IMR-90 (cell line): ENCODE data around the gene PJA2. TPM values are rescaled to one million over a fixed set of nuclear protein-coding genes. Genes with fewer than 3 reads are reported as not detected.

Source experiments
- ATAC-seq: fragments of 200-7000 bp; cut with Tn5 transposase; 2 replicates; pipeline ENCODE4 v1.9.1; 2020; ENCODE audit warnings: low read depth, mild to moderate bottlenecking, moderate library complexity
- BruUV-seq: library from RNA; stranded (reverse); fragments of 400-500 nt; replicated peaks from 2 replicates; lab custom pipeline; 2021; lab: Mats Ljungman, UMichigan
- CTCF ChIA-PET: fragments of 300-600 bp; formaldehyde crosslinking; extraction: SDS; loops from one replicate; lab custom pipeline; 2021; ENCODE audit warnings: antibody characterized with exemption; lab: Yijun Ruan, JAX
- POLR2A ChIA-PET: fragments of 300-600 bp; sonication (Branson Sonifier 250); formaldehyde crosslinking; loops from one replicate; lab custom pipeline; 2022; ENCODE audit warnings: antibody characterized with exemption; ENCODE audit not compliant: unreplicated experiment; lab: Charles Lee
- DNase-seq: peaks from one replicate; pipeline ENCODE4 v3.0.0; 2013
- H2AFZ ChIP-seq: replicated peaks from 2 replicates; pipeline ENCODE3; 2013; ENCODE audit warnings: low read length, mild to moderate bottlenecking; ENCODE audit not compliant: poor library complexity
- H2AK5ac ChIP-seq: 2 replicates; pipeline ENCODE4 v1.6.1; 2013; ENCODE audit warnings: low read depth, low read length, inconsistent platforms
- H2AK9ac ChIP-seq: replicated peaks from 2 replicates; pipeline ENCODE3; 2013; ENCODE audit warnings: mild to moderate bottlenecking, low read depth, low read length, moderate library complexity; ENCODE audit not compliant: poor library complexity
- H2BK120ac ChIP-seq: 2 replicates; pipeline ENCODE4 v1.6.1; 2013; ENCODE audit warnings: low read depth, low read length, inconsistent platforms
- H2BK15ac ChIP-seq: 3 replicates; pipeline ENCODE4 v1.6.1; 2013; ENCODE audit warnings: low read depth, low read length, inconsistent platforms
- H2BK20ac ChIP-seq: 2 replicates; pipeline ENCODE4 v1.6.1; 2013; ENCODE audit warnings: low read depth, mild to moderate bottlenecking, inconsistent platforms, low read length, moderate library complexity
- H2BK5ac ChIP-seq: 2 replicates; pipeline ENCODE4 v1.6.1; 2013; ENCODE audit warnings: mild to moderate bottlenecking, low read depth, low read length, inconsistent platforms; ENCODE audit not compliant: poor library complexity, severe bottlenecking
- H3K14ac ChIP-seq: replicated peaks from 2 replicates; pipeline ENCODE4 v1.6.1; 2013; ENCODE audit warnings: low read depth, low read length, inconsistent platforms
- H3K18ac ChIP-seq: 2 replicates; pipeline ENCODE4 v1.6.1; 2013; ENCODE audit warnings: low read depth, low read length, control low read depth
- H3K23ac ChIP-seq: 2 replicates; pipeline ENCODE4 v1.6.1; 2013; ENCODE audit warnings: low read depth, low read length, inconsistent platforms
- H3K27ac ChIP-seq: 2 replicates; pipeline ENCODE4 v1.5.1; 2013; ENCODE audit warnings: mild to moderate bottlenecking, control low read depth, low read length; ENCODE audit not compliant: insufficient read depth
- H3K27me3 ChIP-seq: 2 replicates; pipeline ENCODE4 v1.6.1; 2013; ENCODE audit warnings: low read length; ENCODE audit not compliant: control insufficient read depth, insufficient read depth
- H3K36me3 ChIP-seq: 2 replicates; pipeline ENCODE4 v1.6.1; 2013; ENCODE audit warnings: low read length, mixed read lengths; ENCODE audit not compliant: control insufficient read depth, insufficient read depth
- H3K4ac ChIP-seq: 2 replicates; pipeline ENCODE4 v1.6.1; 2013; ENCODE audit warnings: low read depth, low read length, inconsistent platforms
- H3K4me1 ChIP-seq: 2 replicates; pipeline ENCODE4 v1.6.1; 2013; ENCODE audit warnings: low read length, mixed read lengths; ENCODE audit not compliant: control insufficient read depth, insufficient read depth
- H3K4me2 ChIP-seq: 2 replicates; pipeline ENCODE4 v1.6.1; 2013; ENCODE audit warnings: low read depth, mild to moderate bottlenecking, control low read depth, low read length, moderate library complexity
- H3K4me3 ChIP-seq: 2 replicates; pipeline ENCODE4 v1.5.1; 2013; ENCODE audit warnings: low read depth, mild to moderate bottlenecking, control low read depth, low read length, moderate library complexity; ENCODE audit not compliant: insufficient read depth
- H3K56ac ChIP-seq: 2 replicates; pipeline ENCODE4 v1.6.1; 2013; ENCODE audit warnings: low read length, inconsistent platforms; ENCODE audit not compliant: insufficient read depth; ENCODE audit errors: extremely low read depth
- H3K79me1 ChIP-seq, 2 experiments: 2 replicates each; pipeline ENCODE4 v1.6.1; 2013; ENCODE audit warnings: low read length in 2 of 2, inconsistent platforms in 1 of 2, low read depth in 1 of 2
- H3K9ac ChIP-seq: 2 replicates; pipeline ENCODE4 v1.6.1; 2013; ENCODE audit warnings: low read depth, low read length, control low read depth
- H3K9me1 ChIP-seq: 2 replicates; pipeline ENCODE4 v1.6.1; 2013; ENCODE audit warnings: low read length, inconsistent platforms; ENCODE audit not compliant: insufficient read depth
- H3K9me3 ChIP-seq: 2 replicates; pipeline ENCODE4 v1.6.1; 2013; ENCODE audit warnings: low read length; ENCODE audit not compliant: control insufficient read depth, insufficient read depth
- H4K20me1 ChIP-seq: 2 replicates; pipeline ENCODE4 v1.6.1; 2013; ENCODE audit warnings: low read length, inconsistent platforms; ENCODE audit not compliant: insufficient read depth
- H4K5ac ChIP-seq: 2 replicates; pipeline ENCODE4 v1.6.1; 2013; ENCODE audit warnings: mild to moderate bottlenecking, low read depth, low read length, control low read depth
- H4K8ac ChIP-seq, 2 experiments: 2 replicates each; pipeline ENCODE4 v1.6.1; 2013; ENCODE audit warnings: low read depth in 2 of 2, low read length in 2 of 2, control low read depth in 1 of 2, inconsistent platforms in 1 of 2
- H4K91ac ChIP-seq: 2 replicates; pipeline ENCODE4 v1.6.1; 2013; ENCODE audit warnings: low read depth, low read length, inconsistent platforms; ENCODE audit not compliant: insufficient read depth
- BHLHE40 ChIP-seq: fragments of 150-350 bp; IDR thresholded peaks from 2 replicates; pipeline ENCODE4 v1.6.1; 2016; ENCODE audit warnings: mild to moderate bottlenecking, low read depth, low read length
- CEBPB ChIP-seq: IDR thresholded peaks from 2 replicates; pipeline ENCODE4 v1.6.1; 2012; ENCODE audit warnings: low read depth, low read length, improper control_type of control experiment
- CHD1 ChIP-seq: IDR thresholded peaks from 2 replicates; pipeline ENCODE4 v1.6.1; 2012; ENCODE audit warnings: low read depth, low read length, improper control_type of control experiment
- FOS ChIP-seq: fragments of 150-350 bp; IDR thresholded peaks from 2 replicates; pipeline ENCODE4 v1.6.1; 2016; ENCODE audit warnings: low read depth, low read length
- MAFK ChIP-seq: IDR thresholded peaks from 2 replicates; pipeline ENCODE4 v1.6.1; 2012; ENCODE audit warnings: low read depth, low read length, improper control_type of control experiment
- MAZ ChIP-seq: IDR thresholded peaks from 2 replicates; pipeline ENCODE4 v1.6.1; 2012; ENCODE audit warnings: low read depth, mild to moderate bottlenecking, low read length, improper control_type of control experiment, moderate library complexity, borderline replicate concordance
- MXI1 ChIP-seq: IDR thresholded peaks from 2 replicates; pipeline ENCODE4 v1.6.1; 2012; ENCODE audit warnings: low read depth, mild to moderate bottlenecking, low read length, moderate library complexity, borderline replicate concordance
- NFE2L2 ChIP-seq: fragments of 150-350 bp; IDR thresholded peaks from 2 replicates; pipeline ENCODE4 v1.6.1; 2016; ENCODE audit warnings: low read depth, mild to moderate bottlenecking, low read length
- POLR2A ChIP-seq: IDR thresholded peaks from 2 replicates; pipeline ENCODE4 v1.6.1; 2012; ENCODE audit warnings: mild to moderate bottlenecking, low read depth, low read length
- RAD21 ChIP-seq: IDR thresholded peaks from 2 replicates; pipeline ENCODE4 v1.6.1; 2012; ENCODE audit warnings: low read length, improper control_type of control experiment
- RCOR1 ChIP-seq: IDR thresholded peaks from 2 replicates; pipeline ENCODE4 v1.6.1; 2012; ENCODE audit warnings: mild to moderate bottlenecking, low read length, improper control_type of control experiment; ENCODE audit not compliant: insufficient replicate concordance
- RFX5 ChIP-seq: IDR thresholded peaks from 2 replicates; pipeline ENCODE4 v1.8.0; 2012; ENCODE audit warnings: low read depth, mild to moderate bottlenecking, low read length, moderate library complexity
- SMC3 ChIP-seq: fragments of 150-350 bp; IDR thresholded peaks from 2 replicates; pipeline ENCODE4 v1.6.1; 2016; ENCODE audit warnings: low read depth, mild to moderate bottlenecking, antibody characterized with exemption, low read length, moderate library complexity
- WGBS, 2 experiments: methylation state at CpG; one replicate each; pipeline versions ENCODE4 v1.1.5 to v1.1.7; 2013; ENCODE audit warnings: missing lambda C conversion rate in 2 of 2; ENCODE audit not compliant: insufficient read length in 1 of 2; ENCODE audit errors: extremely low coverage in 2 of 2; 5-methylcytosine and 5-hydroxymethylcytosine counted together
- dilution Hi-C: fragments of 300-500 bp; cut with HindIII; formaldehyde crosslinking; loops from one replicate; pipeline ENCODE4 v1.14.3; 2018; ENCODE audit warnings: low sequenced_read_pairs; ENCODE audit not compliant: unreplicated experiment
- in situ Hi-C: fragments of 300-500 bp; cut with MboI; formaldehyde crosslinking; loops from 3 replicates; pipeline ENCODE4 v1.14.3; 2019; ENCODE audit warnings: low sequenced_read_pairs, inconsistent platforms, mixed read lengths
- intact Hi-C: fragments of 100-400 bp; cut with micrococcal nuclease; formaldehyde crosslinking; loops from 2 replicates; pipeline ENCODE4 v1.10.0; 2022
- polyA plus RNA-seq, 3 experiments: library from polyadenylated mRNA; depleted of rRNA; stranded (reverse); fragments of >200 nt; gene quantifications; 2 replicates each; pipeline ENCODE4 v1.2.3, GENCODE V29; 2012; ENCODE audit warnings: low replicate concordance in 1 of 3
- total RNA-seq: library from RNA; depleted of rRNA; stranded (reverse); fragments of >200 nt; gene quantifications from 2 replicates; pipeline ENCODE4 v1.2.3, GENCODE V29; 2012
- TF ChIP-seq, protein P1 (sequence below): conservative IDR thresholded peaks from 2 replicates; pipeline ENCODE4 v1.5.1; 2012; ENCODE audit warnings: mild to moderate bottlenecking, low read depth, low read length, improper control_type of control experiment
- TF ChIP-seq, protein P2 (sequence below): fragments of 150-350 bp; IDR thresholded peaks from 2 replicates; pipeline ENCODE4 v1.6.1; 2016; ENCODE audit warnings: low read depth, mild to moderate bottlenecking, low read length, moderate library complexity, borderline replicate concordance
- TF ChIP-seq, protein P3 (sequence below): fragments of 150-350 bp; IDR thresholded peaks from 2 replicates; pipeline ENCODE4 v1.6.1; 2017; ENCODE audit warnings: mild to moderate bottlenecking, antibody characterized with exemption, low read length, low read depth

The PJA2 gene
- total and polyA plus RNA-seq, 2 of the 4 experiments (the other 2 are of a cell fraction) = 42.3 to 70.6 TPM

DNA sequence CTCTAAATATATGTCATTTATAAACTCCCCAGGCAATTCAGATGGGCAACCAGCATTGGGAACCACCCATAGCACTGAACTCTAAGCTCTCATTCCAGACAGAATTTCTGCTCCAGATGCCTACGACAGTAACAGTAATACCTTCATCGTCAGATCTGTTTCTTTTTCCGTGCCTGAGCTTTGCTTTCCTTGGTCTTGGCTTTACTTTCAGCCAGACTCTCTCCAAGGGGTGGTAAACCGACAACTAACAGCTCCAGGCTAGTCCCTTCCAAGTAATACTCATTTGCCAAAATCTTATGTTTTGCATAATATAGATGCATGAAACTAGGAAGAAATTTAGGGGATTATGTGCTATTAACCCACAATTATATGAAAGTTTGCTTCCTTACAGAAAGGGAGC is 102.3 kb downstream of the PJA2 start:
- no peak overlapping the region for H2AK5ac ChIP-seq
- H3K36me3 ChIP-seq = no peaks in the 10 kb centered on the region
- ChIA-PET POLR2A (no interaction called here), CTCF (interaction anchor here (0.6 kb wide), 1 partner anchor 128 kb away, joined by 4 read pairs; no protein-coding TSS in a partner anchor)
- BruUV-seq = no TSS peak
- no peak overlapping the region for H2BK20ac ChIP-seq
- in situ Hi-C loops = no loop called here
- no peak overlapping the region for H2BK15ac ChIP-seq
- no peak overlapping the region for H3K4ac ChIP-seq
- H3K4me2 ChIP-seq = no peak overlapping the region
- no peaks in the 10 kb centered on the region for H3K79me1 ChIP-seq
- DNase-seq (no peak), ATAC-seq (no peak)
- H2BK5ac ChIP-seq = no peak overlapping the region
- no peak overlapping the region for H2AK9ac ChIP-seq
- no peak overlapping the region for H3K9ac ChIP-seq
- no peak overlapping the region for H2AFZ ChIP-seq
- H2BK120ac ChIP-seq = no peak overlapping the region
- no peaks in the 10 kb centered on the region for H4K20me1 ChIP-seq
- WGBS, 2 experiments = no CpG with 5 or more reads among the region's 4 CpGs
- H3K27me3 ChIP-seq = no peaks in the 10 kb centered on the region; the same call in 1 of the 2 replicates
- no peaks in the 10 kb centered on the region for H3K9me3 ChIP-seq
- H3K27ac ChIP-seq = no peak overlapping the region
- H3K56ac ChIP-seq = no peak overlapping the region
- no peak overlapping the region for H3K23ac ChIP-seq
- no peak overlapping the region for H4K5ac ChIP-seq
- H3K14ac ChIP-seq = no peak overlapping the region
- H4K8ac ChIP-seq = no peak overlapping the region
- H4K91ac ChIP-seq = no peak overlapping the region
- dilution Hi-C loops = no loop called here
- TF ChIP-seq, protein P1, sequence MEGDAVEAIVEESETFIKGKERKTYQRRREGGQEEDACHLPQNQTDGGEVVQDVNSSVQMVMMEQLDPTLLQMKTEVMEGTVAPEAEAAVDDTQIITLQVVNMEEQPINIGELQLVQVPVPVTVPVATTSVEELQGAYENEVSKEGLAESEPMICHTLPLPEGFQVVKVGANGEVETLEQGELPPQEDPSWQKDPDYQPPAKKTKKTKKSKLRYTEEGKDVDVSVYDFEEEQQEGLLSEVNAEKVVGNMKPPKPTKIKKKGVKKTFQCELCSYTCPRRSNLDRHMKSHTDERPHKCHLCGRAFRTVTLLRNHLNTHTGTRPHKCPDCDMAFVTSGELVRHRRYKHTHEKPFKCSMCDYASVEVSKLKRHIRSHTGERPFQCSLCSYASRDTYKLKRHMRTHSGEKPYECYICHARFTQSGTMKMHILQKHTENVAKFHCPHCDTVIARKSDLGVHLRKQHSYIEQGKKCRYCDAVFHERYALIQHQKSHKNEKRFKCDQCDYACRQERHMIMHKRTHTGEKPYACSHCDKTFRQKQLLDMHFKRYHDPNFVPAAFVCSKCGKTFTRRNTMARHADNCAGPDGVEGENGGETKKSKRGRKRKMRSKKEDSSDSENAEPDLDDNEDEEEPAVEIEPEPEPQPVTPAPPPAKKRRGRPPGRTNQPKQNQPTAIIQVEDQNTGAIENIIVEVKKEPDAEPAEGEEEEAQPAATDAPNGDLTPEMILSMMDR = no peak
- no peak for TF ChIP-seq FOS
- TF ChIP-seq RFX5 = no peak
- no peak for TF ChIP-seq MAFK
- TF ChIP-seq POLR2A = no peak
- TF ChIP-seq SMC3 = no peak
- no peak for TF ChIP-seq NFE2L2
- no peak for TF ChIP-seq RAD21
- TF ChIP-seq, protein P2, sequence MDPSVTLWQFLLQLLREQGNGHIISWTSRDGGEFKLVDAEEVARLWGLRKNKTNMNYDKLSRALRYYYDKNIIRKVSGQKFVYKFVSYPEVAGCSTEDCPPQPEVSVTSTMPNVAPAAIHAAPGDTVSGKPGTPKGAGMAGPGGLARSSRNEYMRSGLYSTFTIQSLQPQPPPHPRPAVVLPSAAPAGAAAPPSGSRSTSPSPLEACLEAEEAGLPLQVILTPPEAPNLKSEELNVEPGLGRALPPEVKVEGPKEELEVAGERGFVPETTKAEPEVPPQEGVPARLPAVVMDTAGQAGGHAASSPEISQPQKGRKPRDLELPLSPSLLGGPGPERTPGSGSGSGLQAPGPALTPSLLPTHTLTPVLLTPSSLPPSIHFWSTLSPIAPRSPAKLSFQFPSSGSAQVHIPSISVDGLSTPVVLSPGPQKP = no peak
- no peak for TF ChIP-seq MAZ
- TF ChIP-seq, protein P3, sequence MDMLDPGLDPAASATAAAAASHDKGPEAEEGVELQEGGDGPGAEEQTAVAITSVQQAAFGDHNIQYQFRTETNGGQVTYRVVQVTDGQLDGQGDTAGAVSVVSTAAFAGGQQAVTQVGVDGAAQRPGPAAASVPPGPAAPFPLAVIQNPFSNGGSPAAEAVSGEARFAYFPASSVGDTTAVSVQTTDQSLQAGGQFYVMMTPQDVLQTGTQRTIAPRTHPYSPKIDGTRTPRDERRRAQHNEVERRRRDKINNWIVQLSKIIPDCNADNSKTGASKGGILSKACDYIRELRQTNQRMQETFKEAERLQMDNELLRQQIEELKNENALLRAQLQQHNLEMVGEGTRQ = no peak
- no peak for TF ChIP-seq CEBPB
- no peak for TF ChIP-seq CHD1
- no peak for TF ChIP-seq MXI1
- TF ChIP-seq RCOR1 = no peak
- no peak for TF ChIP-seq BHLHE40
- no peak overlapping the region for H3K4me3 ChIP-seq
- H3K18ac ChIP-seq = no peak overlapping the region
- no peaks in the 10 kb centered on the region for H3K9me1 ChIP-seq
- H3K4me1 ChIP-seq = no peaks in the 10 kb centered on the region
- intact Hi-C loops = no loop called here
